T-helper 2 cell (primary cell): Measurements from ENCODE around the gene EMILIN1.
"Not testable (repeated sequence)": the region's sequence is repeated elsewhere in the genome, so short reads cannot be mapped to it uniquely, and the experiment has no call there.

Experiments
- DNase-seq, 5 experiments: peaks; one replicate each; pipeline versions ENCODE4 v3.0.0 to v3.0.0-alpha.2; 2012 to 2022

Gene EMILIN1

DNA sequence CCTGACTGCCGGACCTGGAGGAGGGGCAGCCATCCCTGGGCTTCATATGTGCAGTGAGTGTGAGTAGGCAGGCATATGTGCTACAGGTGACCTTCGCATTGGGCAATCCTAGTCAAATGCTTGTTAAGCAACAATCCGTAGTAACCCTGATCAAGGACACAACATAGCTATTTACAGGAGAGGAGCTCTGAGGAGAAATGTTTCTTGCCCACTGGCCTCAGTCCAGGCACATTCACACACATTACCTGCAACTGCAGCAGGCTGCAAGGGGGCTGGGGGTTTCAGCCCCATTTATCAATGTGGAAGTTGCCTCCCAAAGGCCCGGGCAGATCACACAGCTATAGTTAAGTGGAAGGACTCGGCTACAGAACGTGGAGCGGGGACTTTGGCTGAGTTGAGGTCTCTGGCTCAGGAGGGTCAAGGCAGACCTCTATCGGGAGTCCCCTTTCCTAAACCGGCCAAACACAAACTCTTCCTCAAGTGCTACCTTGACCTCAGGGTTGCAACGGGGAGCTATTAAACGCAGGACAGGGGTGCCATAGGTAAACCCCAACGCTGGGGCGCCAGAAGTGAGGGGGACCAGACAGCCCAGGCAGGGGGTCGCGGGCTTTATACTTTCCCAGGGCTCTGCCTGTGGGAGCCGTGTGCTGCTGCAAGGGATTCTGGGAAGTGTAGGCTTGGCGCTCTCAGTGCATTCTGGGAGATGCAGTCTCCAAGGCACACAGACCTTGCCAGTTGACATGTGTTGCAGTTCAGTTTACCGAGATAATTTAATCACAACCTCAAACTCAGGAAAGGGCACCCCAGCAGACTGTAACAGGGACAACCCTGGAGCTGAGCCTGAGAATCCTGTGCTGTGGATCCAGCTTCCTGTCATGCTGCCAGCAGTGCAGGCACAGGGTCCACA, 17.6 kb downstream of the EMILIN1 start:
- DNase-seq: peak in 2 of 5 experiments; percentile 15 to 75

DNA sequence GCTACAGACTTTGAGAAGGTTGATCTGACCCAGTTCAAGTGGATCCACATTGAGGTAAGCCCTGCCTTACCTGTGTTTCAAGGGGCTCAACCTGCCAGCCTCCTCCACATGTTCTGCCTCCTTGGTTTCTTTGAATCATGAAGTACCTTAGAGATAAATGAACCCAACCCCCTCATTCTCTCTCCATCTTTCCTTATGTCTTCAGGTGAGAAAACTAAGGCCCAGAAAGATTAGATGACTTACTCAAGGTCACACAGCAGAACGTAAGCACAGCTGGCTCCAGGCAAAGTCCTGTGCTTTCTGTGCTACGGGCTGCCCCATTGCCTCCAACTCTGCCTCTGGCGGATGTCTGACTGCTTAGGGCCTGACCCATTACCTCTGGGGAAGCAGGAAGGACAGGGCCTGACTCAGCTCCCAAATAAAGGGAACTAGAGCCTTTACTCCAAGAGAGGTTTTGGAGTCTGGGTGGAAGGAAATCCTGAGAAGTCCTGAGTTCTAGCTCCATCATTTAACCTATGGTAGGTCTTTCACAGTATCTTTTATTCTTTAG, 18.4 kb downstream of the EMILIN1 start:
- DNase-seq: no peak

DNA sequence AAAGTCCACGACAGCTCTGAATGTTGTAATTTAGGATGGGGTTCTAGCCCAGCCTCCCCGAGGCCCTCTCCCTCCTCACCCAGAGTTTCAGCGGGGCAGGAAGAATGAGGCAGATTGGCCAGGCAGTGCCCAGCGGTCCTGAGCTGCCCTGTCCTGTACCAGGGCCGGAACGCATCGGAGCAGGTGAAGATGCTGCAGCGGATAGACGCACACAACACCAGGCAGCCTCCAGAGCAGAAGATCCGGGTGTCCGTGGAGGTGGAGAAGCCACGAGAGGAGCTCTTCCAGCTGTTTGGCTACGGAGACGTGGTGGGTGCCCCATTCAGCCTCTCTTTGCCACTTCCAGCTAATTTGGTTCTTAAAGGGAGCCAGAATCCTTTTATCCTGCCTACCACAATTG, 18.9 kb downstream of the EMILIN1 start:
- DNase-seq: no peak

DNA sequence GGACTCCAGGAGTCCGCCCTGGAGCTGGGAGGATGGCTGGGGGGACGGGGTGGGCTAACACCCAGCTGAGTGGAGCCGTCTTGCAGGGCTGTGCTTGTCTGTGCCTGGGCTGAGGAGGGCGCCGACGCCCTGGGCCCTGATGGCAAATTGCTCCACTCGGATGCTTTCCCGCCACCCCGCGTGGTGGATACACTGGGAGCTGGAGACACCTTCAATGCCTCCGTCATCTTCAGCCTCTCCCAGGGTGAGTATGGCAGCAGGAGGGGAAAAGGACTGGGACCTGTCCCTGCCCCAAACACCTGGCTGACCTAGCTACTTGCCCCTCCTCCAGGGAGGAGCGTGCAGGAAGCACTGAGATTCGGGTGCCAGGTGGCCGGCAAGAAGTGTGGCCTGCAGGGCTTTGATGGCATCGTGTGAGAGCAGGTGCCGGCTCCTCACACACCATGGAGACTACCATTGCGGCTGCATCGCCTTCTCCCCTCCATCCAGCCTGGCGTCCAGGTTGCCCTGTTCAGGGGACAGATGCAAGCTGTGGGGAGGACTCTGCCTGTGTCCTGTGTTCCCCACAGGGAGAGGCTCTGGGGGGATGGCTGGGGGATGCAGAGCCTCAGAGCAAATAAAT, 21.0 kb downstream of the EMILIN1 start:
- DNase-seq: no peak

DNA sequence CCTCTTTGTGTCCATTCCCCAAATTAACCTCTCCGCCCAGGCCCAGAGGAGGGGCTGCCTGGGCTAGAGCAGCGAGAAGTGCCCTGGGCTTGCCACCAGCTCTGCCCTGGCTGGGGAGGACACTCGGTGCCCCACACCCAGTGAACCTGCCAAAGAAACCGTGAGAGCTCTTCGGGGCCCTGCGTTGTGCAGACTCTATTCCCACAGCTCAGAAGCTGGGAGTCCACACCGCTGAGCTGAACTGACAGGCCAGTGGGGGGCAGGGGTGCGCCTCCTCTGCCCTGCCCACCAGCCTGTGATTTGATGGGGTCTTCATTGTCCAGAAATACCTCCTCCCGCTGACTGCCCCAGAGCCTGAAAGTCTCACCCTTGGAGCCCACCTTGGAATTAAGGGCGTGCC, 21.6 kb downstream of the EMILIN1 start:
- no peak for DNase-seq

DNA sequence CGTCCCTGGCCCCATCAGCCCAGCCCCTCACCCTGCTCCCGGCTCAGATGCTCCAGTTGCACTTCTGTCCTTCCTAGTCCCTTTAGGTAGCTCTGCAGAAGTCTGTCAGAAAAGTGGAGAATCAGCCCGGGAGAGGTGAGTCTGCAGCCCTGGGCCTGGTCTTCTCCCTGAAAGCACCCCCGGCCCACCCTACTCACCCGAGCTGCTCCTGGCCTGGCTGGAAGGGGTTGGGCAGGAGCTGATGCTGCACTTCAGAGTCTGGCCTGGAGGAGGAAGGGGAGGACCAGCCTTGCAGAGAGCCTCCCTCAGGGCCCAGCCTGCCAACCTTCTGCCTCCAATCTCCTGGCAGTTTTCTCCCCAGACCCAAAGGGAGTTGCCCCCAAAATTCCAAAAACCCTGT, 23.9 kb downstream of the EMILIN1 start:
- no peak for DNase-seq

DNA sequence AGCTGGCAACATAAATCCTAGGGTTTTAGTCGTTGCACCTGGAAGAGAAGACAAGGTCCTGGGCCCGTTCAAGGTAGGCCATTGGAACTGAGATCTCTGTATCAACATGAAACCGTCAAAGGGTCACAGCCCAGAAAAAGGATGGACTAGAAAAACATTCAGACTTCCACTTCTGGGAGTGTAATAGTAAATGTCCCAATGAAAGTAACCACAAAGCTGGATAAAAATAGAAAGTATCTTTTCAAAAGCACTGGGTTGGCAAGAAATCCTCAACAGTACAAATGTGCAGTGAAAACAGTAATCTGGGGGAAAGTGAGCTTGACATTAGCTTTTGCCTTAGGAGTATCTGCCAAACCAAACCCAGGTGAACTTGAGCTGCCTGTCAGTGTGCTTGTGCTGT, 27.6 kb downstream of the EMILIN1 start:
- no peak for DNase-seq

DNA sequence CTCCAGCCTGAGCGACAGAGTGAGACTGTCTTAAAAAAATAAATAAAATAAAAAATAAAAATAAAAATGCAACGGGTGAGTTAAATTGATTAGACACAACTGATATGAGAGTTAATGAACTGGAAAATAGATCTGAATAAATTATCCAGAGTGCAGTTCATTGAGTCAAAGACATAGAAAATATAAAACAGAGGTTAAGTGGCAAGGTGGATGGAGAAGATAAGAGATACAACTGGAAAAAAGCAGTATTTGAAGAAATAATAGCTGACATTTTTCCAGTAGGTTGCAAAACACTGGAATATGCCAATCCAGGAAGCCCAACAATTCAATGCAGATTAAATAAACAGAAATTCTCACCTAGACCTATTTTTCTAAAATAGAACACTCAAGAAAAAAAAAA, 29.8 kb downstream of the EMILIN1 start:
- DNase-seq: no peak

DNA sequence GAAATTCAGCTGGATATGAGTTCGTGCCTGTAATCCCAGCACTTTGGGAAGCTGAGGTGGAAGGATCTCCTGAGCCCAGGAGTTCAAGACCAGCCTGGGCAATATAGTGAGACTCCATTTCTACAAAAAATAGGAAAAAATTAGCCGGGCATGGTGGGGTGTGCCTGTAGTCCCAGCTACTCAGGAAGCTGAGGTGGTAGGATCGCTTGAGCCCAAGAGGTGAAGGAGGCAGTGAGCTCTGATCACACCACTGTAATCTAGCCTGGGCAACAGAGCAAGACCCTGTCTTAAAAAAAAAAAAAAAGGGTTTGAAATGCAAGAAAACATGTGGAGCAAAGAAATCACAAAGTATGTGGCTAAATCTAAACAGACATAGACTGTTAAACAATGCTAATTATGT, 30.7 kb downstream of the EMILIN1 start:
- DNase-seq: no peak

DNA sequence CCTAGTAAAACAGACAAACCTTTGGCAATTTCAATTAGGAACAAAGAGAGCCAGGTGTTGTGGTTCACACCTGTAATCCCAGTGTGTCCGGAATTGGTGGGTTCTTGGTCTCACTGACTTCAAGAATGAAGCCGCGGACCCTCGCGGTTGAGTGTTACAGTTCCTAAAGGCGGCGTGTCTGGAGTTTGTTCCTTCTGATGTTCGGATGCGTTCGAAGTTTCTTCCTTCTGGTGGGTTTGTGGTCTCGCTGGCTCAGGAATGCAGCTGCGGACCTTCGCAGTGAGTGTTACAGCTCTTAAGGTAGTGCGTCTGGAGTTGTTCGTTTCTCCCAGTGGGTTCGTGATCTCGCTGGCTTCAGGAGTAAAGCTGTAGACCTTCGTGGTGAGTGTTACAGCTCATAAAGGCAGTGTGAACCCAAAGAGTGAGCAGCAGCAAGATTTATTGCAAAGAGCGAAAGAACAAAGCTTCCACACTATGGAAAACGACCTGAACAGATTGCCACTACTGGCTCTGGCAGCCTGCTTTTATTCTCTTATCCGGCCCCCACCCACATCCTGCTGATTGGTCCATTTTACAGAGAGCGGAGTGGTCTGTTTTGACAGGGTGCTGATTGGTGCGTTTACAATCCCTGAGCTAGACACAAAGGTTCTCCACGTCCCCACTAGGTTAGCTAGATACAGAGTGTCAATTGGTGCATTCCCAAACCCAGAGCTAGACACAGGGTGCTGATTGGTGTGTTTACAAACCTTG, 32.4 kb downstream of the EMILIN1 start:
- DNase-seq: not testable (repeated sequence)

DNA sequence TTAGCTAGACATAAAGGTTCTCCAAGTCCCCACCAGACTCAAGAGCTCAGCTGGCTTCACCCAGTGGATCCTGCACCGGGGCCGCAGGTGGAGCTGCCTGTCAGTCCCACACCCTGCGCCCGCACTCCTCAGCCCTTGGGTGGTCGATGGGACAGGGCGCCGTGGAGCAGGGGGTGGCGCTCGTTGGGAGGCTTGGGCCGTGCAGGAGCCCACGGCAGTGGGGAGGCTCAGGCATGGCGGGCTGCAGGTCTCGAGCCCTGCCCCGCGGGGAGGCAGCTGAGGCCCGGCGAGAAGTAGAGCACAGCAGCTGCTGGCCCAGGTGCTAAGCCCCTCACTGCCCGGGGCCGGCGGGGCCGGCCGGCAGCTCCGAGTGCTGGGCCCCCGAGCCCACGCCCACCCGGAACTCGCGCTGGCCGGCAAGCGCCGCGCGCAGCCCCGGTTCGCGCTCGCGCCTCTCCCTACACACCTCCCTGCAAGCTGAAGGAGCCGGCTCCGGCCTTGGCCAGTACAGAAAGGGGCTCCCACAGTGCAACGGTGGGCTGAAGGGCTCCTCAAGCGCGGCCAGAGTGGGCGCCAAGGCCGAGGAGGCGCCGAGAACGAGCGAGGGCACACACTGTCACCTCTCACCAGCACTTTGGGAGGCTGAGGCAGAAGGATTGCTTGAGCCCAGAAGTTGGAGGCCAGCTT, 33.1 kb downstream of the EMILIN1 start:
- not testable (repeated sequence) for DNase-seq

DNA sequence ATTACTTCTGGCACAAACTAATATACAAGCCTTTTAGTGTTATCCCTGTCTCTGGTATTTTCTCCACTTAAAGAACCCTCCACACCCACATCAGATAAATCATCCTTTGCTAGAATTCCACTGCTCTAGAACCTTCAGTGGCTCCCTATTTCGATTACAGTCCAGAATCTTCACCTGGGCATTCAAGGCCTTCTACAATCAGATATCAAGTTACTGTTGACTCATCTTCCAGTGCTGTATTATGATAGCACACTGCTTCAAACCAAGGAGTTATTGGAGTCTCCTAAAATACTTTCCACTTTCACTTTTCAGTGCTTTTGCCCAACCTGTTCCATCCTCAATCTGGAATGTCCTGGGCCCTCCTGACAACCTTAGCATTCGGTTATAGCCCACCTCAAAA, 37.1 kb downstream of the EMILIN1 start:
- no peak for DNase-seq

DNA sequence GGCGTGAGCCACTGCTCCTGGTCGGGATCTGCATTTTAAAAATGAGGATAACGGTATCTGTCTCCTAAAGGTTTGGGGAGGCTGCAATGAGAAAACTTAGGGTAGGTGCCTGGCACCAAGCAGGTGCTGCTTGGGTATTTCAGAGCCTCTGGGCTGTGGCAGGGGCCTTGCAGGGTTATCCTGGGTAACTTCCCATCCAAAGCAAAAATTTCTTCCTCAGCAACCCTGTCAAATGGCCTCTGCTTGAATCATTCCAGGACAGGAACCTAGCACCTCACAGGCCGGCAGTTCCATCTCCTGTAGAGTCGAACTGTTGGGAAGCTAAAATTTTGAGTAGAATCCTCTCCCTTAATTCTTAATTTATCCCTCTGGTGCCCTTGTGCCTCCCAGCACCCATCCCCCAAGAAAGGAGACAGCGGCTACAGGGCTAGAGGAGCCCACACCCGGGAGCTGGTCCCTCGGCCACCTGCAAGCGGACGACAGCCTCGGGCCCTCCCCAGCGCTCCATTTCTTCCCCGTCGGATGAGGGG, 39.6 kb downstream of the EMILIN1 start:
- DNase-seq: no peak

DNA sequence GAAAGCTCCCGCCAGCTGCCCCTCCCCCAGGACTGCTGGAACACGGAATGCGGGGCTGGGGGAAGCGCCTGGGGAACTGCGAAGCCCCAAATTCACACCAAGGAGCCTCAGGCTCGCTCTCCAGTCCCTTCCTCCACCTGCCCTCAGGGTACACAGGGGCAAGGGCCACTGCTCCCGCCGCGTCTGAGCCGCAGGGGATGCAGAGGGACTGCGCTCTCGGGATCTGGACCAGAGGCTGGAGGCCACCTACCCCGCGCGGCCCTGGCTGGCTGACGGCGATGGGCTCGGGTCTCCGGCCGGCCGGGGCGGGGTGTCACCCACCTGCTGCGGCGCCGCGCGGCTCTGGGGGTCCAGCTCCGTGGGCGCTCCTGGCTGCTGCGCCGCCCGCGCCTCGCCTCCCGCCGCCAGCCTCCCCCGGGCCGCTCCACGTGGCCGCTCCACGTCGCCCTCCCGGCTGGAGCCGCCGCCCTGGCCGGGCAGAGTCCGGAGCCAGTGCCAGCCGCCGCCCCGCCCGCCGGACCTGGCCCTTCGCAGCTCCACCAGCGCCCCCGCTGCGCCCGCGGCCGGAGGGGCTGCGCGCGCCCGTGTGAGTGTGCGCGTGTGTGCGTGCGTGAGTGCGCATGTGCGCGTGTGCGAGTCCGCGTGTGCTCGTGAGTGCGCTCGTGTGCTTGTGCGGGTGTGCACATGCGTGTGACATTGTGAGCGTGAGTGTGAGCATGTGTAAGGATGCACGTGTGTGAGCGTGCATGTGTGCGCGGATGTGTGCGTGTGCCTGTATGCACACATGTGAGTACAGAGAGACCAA, 40.3 kb downstream of the EMILIN1 start, which contains the start of gene CGREF1:
Gene CGREF1, minus strand, starts transcription at position 604 of the 805 bp plus-strand sequence. CDS start 14,762 bp downstream, outside the sequence.
- peak in 1 of 5 experiments; percentile 46 for DNase-seq

DNA sequence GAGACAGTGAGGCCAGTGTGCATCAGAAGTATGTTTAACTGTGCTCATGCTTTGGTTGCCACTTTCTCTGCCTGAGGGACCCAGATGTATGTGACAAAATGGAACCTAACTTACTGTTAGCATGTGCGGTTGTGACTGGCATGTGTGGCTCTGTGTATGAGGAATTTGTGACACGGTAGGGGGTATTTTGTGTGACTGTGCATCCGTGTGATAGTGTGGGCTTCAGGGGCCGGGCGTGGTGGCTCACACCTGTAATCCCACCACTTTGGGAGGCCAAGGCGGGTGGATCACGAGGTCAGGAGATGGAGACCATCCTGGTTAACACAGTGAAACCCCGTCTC, 40.9 kb downstream of the EMILIN1 start:
- not testable (repeated sequence) for DNase-seq

DNA sequence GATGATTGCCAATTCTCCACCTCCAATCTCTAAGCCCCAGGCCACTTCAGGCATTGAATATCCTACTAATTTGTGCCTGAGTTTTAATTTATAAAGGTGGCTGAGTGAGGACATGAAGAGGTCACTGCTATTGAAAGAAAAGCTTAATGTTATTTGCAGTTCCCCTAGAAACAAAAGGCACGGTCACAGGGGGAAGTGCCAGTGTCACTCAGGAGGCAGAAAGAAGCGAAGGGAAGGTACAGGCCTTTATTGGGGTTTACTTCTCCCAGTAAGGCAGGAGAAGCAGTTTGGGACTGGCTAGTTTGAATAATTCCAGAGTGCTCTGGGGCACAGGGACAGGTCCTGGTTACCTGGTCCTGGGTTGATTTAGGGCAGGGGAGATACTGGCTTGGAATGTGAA, 43.5 kb downstream of the EMILIN1 start:
- DNase-seq: no peak

DNA sequence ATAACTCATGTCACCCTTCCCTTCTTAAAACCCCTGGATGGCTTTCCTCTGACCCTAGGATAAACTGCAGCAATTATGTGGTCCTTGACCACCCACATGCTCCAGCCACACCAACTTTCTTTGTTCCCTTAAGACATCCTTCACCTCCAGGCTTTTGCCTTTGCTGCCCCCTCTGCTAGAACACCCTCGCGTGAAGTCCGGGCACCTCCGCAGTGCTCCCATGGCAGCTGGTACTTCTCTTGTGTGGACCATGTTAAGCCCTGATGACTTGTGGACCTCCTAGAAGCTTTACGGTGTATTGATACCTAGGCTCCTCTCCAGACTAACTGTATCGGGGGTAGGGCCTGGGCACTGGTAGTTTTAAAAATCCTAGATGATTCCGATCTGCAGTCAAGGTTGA, 44.4 kb downstream of the EMILIN1 start:
- DNase-seq: no peak

DNA sequence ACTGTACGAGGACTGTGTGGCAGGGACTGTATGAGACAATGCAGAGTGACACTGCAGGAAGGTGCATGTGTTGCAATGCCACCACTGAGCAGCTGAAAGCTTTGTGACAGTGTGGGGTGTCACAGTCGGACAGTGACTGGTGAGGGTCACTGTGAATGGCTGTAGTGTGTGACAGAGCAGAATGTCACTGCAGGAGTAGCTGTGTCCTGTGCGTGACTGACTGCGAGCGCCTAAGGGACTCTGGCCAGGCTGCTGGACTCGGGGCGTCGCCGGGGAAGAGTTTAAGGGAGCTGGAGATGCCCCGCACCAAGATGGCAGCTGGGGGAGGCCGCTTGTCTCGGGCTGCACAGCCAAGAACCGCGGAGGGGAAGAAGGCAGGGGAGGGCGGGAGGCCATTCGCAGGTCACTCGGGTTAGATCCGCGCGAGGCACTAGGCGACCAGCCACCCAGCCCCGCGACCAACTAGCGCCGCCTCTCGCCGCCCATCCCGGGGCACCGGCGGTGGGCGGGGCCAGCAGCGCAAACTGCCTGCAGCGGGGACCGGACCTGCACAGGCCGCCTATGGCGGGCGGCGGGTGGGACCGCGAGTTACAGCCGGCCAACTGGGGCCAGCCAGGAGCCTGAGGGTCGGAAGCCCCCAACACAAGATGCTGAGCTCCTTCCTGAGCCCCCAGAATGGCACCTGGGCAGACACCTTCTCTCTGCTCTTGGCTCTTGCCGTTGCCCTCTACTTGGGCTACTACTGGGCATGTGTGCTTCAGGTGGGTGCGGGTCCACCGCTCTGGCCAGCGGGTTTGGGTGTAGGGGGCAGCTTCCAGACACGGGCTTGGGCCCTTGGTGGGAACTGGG, 45.1 kb downstream of the EMILIN1 start, which contains the start of gene ABHD1:
Gene ABHD1, plus strand, starts transcription at position 514 of the 849 bp plus-strand sequence. Its CDS starts 134 bp downstream, at position 648.
- peak; percentile 41 to 65 (median 63) for DNase-seq

DNA sequence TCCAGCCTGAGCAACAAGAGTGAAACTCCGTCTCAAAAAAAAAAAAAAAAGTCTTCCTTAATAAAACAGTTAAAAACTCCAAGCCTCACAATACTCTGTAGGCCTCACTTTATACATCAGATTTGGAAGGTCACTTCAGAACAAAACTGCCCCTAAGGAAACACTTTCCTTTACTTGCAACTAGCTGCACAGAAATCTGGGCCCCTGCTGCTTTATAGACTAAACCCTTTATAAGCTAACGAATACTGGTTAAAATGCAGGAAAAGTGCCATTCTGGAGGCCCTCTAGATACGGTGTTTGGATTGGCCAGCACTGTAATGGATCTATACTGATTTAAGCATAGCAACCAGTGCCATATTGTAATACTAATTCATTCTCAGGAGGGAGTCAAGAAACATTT, 46.7 kb downstream of the EMILIN1 start:
- no peak for DNase-seq

DNA sequence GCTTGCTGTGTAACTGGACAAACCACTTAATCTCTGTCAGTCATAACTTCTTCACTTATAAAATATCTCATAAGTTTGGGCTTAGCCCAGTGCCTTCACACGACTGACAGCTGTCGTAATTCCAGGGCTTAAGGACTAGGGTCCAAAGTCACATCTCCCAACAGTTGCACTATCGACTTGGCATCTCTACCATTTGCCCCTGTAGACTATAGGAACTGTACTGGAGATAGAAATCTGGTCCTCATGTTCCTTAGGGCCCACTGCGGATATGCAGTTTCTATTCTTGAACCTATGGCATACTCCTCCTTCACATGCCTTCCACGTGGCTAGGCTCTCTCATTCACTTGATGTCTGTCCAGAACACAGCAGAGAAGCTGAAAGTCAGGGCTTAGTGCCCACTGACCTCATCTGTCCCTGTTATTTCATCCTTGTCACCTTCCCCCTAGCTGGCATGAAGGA, 47.9 kb downstream of the EMILIN1 start:
- DNase-seq: no peak
